Epidermal melanocyte (primary cell): Measurements from ENCODE around the gene REPS1.
"Not testable (repeated sequence)": the region's sequence is repeated elsewhere in the genome, so short reads cannot be mapped to it uniquely, and the experiment has no call there.

Experiments
- DNase-seq: peaks from one replicate; pipeline ENCODE4 v3.0.0; 2011; ENCODE audit warnings: low spot score; ENCODE audit not compliant: insufficient read length

Gene REPS1

DNA sequence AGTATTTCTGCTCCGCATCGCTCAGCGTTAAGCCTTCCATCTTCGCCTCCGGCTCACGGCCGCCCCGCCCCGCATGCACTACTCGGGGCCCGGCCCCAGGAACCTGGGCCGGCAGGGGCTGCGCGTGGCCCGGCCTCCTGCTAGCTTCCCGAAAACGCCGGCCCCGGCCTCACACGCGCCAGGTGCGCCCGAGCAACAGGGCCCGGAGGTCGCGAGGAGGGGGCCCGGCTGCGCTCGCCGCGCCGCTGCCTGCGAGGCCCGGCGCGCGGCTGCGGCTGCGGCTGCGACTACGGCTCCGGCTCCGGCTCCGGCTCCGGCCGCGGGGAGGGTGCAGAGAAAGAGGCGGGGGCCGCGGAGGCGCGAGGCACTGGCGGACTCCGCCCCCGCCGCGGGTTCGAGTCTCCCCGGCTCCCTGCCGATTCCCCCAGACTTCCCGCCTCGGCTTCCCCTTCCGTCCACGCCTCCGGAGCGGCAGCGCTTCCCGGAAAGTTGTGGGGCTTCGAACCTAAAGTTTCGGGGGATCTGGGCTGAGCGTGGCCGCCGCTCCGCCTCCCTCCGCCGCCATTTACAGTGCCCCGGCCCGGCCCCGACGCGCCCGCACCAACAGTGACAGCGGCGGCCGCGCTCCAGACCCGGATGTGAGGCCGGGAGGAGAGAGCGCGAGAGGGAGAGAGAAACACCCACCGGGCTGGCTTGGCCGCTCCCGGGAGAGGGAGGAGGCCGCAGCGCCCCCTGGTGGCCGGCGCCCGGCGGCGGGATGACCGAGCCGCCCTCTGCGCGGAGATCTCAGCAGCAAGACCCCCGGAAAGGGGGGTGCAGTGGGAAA lies at the start of gene REPS1:
Gene REPS1 (minus strand): TSS at position 611 of the 826 bp plus-strand sequence. CDS start 571 bp downstream, at position 40.
- DNase-seq = peak; percentile 82

GRCh38 chr6:139037490-139037889 lies 49.4 kb upstream of the REPS1 start:
- no peak for DNase-seq

DNA sequence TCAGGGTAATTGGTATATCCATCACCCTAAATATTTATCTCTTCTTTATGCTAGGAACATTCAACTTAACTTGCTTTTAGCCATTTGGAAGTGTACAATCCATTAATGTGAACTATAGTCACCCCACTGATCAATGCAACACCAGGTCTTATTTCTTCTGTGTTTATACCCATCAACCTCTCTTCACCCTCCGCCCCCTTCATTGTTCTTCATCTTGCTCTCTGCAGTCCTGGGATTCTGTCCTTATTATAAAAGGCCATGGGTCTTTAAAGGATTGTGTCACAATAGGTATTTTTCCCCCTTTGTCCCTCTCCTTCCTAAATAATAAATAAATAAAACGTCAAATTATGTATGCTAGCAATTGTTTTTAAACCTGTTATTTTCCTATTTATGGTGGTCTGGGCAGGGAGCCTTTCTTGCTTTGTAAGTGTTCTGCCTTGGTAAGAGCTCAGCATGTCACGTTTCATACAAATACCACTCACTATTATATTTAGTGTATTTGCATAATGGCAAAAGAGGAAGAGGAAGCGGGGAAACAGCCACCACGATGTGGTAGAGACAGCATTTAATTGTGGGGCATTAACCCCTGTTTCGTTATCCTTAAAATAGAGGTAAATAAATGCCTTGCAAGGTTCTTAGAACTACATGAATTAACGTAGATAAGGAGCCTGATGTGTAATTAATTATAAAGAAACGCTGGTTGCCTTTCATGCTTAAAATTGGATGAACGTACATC lies 42.3 kb upstream of the REPS1 start:
- no peak for DNase-seq

DNA sequence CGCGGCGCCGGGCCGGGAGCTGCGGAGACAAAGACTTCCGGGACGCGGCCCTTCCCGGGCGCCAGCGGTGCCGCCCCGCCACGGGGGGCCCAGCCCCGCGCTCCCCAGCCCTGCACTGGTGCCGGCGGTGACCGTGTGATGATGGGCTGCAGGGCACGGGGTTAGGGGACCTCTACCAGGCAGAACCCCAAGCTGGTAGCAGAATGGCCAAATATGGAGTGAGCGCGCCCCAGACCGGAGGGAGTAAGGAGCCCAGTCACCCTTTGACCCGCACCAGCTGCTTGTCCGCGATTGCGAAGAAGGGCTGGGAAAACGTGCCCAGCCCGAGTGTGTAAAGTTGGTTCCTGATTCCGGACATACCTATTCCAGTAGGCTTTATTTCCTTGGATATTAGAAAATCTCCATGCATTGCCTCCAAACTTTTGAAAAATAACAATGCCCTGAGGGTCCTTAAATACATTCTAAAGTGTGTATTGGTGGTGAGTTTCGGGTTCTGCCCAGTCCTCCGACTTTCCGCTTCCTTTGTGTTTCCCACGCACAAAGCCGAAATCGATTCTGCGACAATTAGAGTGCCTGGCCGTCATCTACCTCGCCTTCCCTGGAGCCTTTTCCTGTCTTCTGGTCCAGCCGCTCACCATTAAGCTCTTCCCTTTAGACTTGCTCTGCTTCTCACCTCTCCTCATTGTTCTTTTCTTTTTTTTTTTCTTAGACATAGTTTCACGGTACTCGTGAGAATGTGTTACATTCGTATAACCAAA lies 41.6 kb upstream of the REPS1 start:
- peak; percentile 45 for DNase-seq

GRCh38 chr6:139028658-139029469 lies 40.8 kb upstream of the REPS1 start, which contains the start of gene ABRACL:
Gene ABRACL (plus strand): TSS chr6:139028745. CDS start chr6:139034161, 5,416 bp downstream.
- DNase-seq = peak; percentile 54

- no peak for DNase-seq
Measured at GRCh38 chr6:139028215-139028657, 40.2 kb upstream of the REPS1 start.

GRCh38 chr6:139027620-139028182 lies 39.6 kb upstream of the REPS1 start:
- no peak for DNase-seq

DNA sequence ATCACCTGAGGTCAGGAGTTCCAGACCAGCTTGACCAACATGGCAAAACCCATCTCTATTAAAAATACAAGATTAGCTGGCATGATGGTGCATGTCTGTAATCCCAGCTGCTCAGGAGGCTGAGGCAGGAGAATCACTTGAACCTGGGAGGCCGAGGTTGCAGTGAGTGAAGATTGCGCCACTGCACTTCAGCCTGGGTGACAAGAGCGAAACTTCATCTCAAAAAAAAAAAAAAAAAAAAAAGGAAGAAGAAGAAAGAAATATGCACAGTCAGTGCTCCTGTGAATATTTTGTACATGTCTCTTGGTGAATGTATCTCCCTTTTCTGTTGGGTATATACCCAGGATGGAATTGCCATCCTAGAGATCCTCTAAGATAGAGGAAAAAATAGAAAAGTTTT lies 37.4 kb upstream of the REPS1 start:
- DNase-seq = not testable (repeated sequence)

- no peak for DNase-seq
Measured at GRCh38 chr6:139020689-139021088, 32.6 kb upstream of the REPS1 start.

- DNase-seq = no peak
Measured at GRCh38 chr6:139019722-139020121, 31.7 kb upstream of the REPS1 start.

GRCh38 chr6:139017227-139017626 lies 29.2 kb upstream of the REPS1 start:
- DNase-seq = no peak

- no peak for DNase-seq
Measured at GRCh38 chr6:139016337-139017213, 28.5 kb upstream of the REPS1 start.

DNA sequence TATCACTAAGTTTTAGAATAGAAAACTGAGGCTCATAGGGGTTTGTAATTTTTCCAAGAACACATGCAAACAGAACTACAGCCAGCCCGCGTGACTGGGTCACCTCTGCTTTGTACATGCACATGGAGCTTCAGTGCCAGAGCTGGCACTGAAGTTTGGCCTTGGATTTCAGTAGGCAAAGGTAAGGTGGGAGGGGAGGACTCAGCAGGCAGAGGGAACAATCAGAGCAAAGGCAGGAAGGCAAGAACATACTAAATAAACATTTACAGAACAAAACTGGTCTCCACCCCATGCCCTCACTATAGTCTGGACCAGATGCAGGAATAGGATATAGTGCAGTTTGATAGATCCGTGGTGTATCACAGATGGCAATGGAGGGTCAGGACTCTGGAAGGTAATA lies 26.9 kb upstream of the REPS1 start:
- DNase-seq = no peak

GRCh38 chr6:139013185-139013800 lies 25.2 kb upstream of the REPS1 start:
- no peak for DNase-seq

DNA sequence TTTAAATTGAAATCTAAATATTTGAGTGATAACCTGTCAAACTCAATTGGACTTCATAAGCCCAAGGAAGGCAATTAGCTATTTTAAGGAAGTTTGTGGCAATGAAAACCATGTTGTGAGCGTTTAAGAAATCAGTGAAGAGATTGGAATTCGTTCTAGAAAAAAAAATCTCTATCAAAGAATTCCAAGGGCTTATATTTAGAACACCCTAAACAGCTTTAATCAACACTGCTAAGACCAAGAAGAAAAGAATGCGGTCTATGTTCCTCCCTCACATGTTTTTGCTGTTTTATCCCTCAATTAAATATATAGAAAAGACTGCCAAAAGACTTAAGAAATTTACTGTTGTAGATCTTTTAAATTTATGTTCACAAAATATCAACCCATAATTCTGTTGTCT lies 23.9 kb upstream of the REPS1 start:
- DNase-seq = no peak

- DNase-seq = no peak
Measured at GRCh38 chr6:139010674-139011073, 22.6 kb upstream of the REPS1 start.

DNA sequence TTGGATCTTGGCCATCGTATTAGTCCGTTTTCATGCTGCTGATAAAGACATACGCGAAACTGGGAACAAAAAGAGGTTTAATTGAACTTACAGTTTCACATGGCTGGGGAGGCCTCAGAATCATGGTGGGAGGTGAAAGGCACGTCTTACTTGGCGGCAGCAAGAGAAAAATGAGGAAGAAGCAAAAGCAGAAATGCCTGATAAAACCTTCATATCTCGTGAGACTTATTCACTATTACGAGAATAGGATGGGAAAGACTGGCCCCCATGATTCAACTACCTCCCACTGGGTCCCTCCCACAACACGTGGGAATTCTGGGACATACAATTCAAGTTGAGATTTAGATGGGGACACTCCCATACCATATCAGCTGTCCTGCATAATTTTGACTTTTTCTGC lies 20.1 kb upstream of the REPS1 start:
- DNase-seq = no peak

DNA sequence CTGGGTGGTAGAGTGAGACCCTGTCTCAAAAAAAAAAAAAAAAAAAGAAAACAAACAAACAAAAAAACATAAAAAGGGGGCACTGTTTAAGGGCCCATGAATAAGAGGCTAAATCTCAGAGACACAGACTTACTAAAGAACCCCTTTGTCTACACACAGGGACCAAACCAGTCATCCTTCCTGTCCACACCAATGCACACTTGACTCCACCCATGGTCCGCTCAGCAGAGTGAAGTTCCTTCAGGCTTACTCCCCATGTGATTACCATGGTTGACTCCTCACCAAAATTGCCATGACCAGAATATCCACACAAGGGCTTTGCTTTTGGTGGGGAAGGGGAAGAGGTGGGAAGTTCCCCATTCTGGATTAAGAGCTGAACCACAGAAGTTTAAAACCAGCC lies 19.4 kb upstream of the REPS1 start:
- no peak for DNase-seq

DNA sequence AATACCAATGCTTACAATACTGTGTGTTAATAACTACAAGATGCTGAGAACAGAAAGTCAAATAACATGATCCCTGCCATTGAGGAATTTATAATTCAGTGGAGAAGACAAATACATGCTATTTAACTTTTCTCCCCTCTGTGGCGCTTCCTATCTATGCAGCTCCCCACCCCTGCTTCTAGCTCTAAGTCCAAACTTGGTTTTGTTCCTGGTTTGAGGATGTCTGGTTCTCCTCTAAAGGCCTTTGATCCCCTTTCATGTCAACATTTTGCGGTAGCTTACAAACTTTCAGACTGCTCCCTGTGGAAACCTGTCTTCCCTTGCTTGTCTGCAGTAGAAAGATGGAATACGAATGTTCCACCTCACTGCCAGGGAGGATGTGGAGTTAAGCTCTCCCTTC lies 18.4 kb upstream of the REPS1 start:
- no peak for DNase-seq
